Glutamatergic neuron (in vitro differentiated cells): ENCODE data around the gene ZBED1. TPM values are rescaled to one million over a fixed set of nuclear protein-coding genes. Genes with fewer than 3 reads are reported as not detected.

ENCODE experiments used
- DNase-seq: peaks from one replicate; pipeline ENCODE4 v3.0.0; 2022
- H3K27ac Mint-ChIP-seq: one replicate; pipeline ENCODE4 v1.8.0; 2020; ENCODE audit warnings: mild to moderate bottlenecking, mixed read lengths, inconsistent platforms; ENCODE audit not compliant: unreplicated experiment
- H3K27me3 Mint-ChIP-seq: one replicate; pipeline ENCODE4 v1.8.0; 2020; ENCODE audit warnings: mild to moderate bottlenecking, moderate library complexity, mixed read lengths, inconsistent platforms; ENCODE audit not compliant: unreplicated experiment
- H3K36me3 Mint-ChIP-seq: one replicate; pipeline ENCODE4 v1.8.0; 2020; ENCODE audit warnings: mild to moderate bottlenecking, mixed read lengths, inconsistent platforms; ENCODE audit not compliant: unreplicated experiment
- H3K4me1 Mint-ChIP-seq: one replicate; pipeline ENCODE4 v1.8.0; 2020; ENCODE audit warnings: mild to moderate bottlenecking, low read depth, mixed read lengths, inconsistent platforms; ENCODE audit not compliant: unreplicated experiment
- H3K4me3 Mint-ChIP-seq: one replicate; pipeline ENCODE4 v1.8.0; 2020; ENCODE audit warnings: mild to moderate bottlenecking, mixed read lengths, inconsistent platforms; ENCODE audit not compliant: unreplicated experiment
- H3K9me3 Mint-ChIP-seq: one replicate; pipeline ENCODE4 v1.8.0; 2020; ENCODE audit warnings: mild to moderate bottlenecking, moderate library complexity, mixed read lengths, inconsistent platforms; ENCODE audit not compliant: unreplicated experiment
- total RNA-seq: library from RNA; stranded (reverse); fragmentation: NEBNext Ultra II Directional; extraction: Animal tissue kit (Norgen Biotek cat#: 25700); gene quantifications from one replicate; pipeline ENCODE4 v1.2.1, GENCODE V29; 2021; ENCODE audit not compliant: unreplicated experiment
- TF ChIP-seq, protein P1 (sequence below): fragments of 200-600 bp; sonication (generic); IDR thresholded peaks from one replicate; pipeline ENCODE4 v1.5.0; 2021; ENCODE audit not compliant: partially characterized antibody, unreplicated experiment

The ZBED1 gene
- total RNA-seq, 1 donor from 2014 or later, result 45.4 TPM

GRCh38 chrX:2445662-2446623, 54.8 kb downstream of the ZBED1 start:
- peaks cover 4% of the 10 kb centered on the region for H3K4me1 Mint-ChIP-seq
- no peak overlapping the region for H3K4me3 Mint-ChIP-seq
- H3K27ac Mint-ChIP-seq, result no peak overlapping the region
- peaks cover 3% of the 10 kb centered on the region for H3K9me3 Mint-ChIP-seq
- H3K36me3 Mint-ChIP-seq, result peaks cover 3% of the 10 kb centered on the region
- peaks cover 4% of the 10 kb centered on the region for H3K27me3 Mint-ChIP-seq
- TF ChIP-seq, protein P1, sequence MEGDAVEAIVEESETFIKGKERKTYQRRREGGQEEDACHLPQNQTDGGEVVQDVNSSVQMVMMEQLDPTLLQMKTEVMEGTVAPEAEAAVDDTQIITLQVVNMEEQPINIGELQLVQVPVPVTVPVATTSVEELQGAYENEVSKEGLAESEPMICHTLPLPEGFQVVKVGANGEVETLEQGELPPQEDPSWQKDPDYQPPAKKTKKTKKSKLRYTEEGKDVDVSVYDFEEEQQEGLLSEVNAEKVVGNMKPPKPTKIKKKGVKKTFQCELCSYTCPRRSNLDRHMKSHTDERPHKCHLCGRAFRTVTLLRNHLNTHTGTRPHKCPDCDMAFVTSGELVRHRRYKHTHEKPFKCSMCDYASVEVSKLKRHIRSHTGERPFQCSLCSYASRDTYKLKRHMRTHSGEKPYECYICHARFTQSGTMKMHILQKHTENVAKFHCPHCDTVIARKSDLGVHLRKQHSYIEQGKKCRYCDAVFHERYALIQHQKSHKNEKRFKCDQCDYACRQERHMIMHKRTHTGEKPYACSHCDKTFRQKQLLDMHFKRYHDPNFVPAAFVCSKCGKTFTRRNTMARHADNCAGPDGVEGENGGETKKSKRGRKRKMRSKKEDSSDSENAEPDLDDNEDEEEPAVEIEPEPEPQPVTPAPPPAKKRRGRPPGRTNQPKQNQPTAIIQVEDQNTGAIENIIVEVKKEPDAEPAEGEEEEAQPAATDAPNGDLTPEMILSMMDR, result no peak
- no peak for DNase-seq

- no peak for DNase-seq
- peaks cover 4% of the 10 kb centered on the region for H3K4me1 Mint-ChIP-seq
- H3K27me3 Mint-ChIP-seq, result peaks cover 4% of the 10 kb centered on the region
- no peak overlapping the region for H3K27ac Mint-ChIP-seq
- H3K9me3 Mint-ChIP-seq, result peaks cover 9% of the 10 kb centered on the region
- peaks cover 9% of the 10 kb centered on the region for H3K36me3 Mint-ChIP-seq
- TF ChIP-seq, protein P1, result no peak
- H3K4me3 Mint-ChIP-seq, result no peak overlapping the region
Observed at GRCh38 chrX:2442694-2443093, 58.1 kb downstream of the ZBED1 start.

DNA sequence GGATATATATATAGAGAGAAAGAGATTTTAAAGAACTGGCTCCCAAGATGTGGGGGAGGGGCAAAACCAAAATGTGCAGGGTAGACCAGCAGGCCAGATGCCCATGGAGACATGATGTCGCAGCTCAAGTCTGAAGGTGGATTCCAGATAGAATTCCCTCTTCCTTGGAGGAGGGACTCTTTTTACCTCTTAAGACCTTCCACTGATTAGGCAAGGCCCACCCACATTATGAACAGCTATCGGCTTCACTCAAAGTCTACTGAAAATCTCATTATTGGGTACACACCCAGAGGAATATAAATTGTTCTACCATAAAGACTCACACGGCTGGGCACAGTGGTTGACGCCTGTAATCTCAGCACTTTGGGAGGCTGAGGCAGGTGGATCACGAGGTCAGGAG, 59.3 kb downstream of the ZBED1 start:
- Mint-ChIP-seq H3K27me3 (peaks cover 4% of the 10 kb centered on the region), H3K4me3 (no peak overlapping the region), H3K4me1 (peaks cover 4% of the 10 kb centered on the region), H3K9me3 (peaks cover 9% of the 10 kb centered on the region), H3K27ac (no peak overlapping the region), H3K36me3 (peaks cover 9% of the 10 kb centered on the region)
- no peak for DNase-seq
- TF ChIP-seq, protein P1, result no peak

DNA sequence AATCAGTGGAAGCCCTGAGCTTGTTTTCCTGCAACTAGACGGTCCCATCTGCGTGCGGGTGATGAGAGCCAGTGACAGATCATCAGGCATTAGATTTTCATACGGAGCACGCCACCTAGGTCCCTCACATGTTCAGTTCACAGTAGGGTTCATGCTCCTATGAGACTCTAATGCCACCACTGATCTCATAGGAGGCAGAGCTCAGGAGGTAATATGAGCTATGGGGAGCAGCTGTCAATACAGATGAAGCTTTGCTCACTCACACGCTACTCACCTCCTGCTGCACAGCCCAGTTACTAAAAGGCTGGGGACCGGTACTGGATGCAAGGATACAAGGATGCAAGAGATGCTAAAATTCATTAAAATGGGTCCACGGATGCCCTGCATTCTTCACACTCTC, 61.2 kb downstream of the ZBED1 start:
- Mint-ChIP-seq H3K27me3 (peaks cover 4% of the 10 kb centered on the region), H3K36me3 (peaks cover 9% of the 10 kb centered on the region), H3K4me1 (peaks cover 4% of the 10 kb centered on the region), H3K4me3 (no peak overlapping the region), H3K27ac (no peak overlapping the region), H3K9me3 (peaks cover 8% of the 10 kb centered on the region)
- TF ChIP-seq, protein P1, result no peak
- DNase-seq, result no peak

Other genes with a start within 250 kb of the ZBED1 start
- gene DHRSX, start within 50 bp of the ZBED1 start, total RNA-seq, result 37.1 TPM
- gene CD99, start 190.3 kb upstream of the ZBED1 start, total RNA-seq, result 31.2 TPM